Stimulated activated CD8-positive, alpha-beta memory T cell treated with anti-CD3 and anti-CD28 coated beads, Interleukin-7, amount 100 ng/mL, for 24 hours (primary cell): ENCODE data around the gene TFF1.
"Not testable (repeated sequence)": the region's sequence is repeated elsewhere in the genome, so short reads cannot be mapped to it uniquely, and the experiment has no call there.

ENCODE experiments used
- DNase-seq: peaks from one replicate; pipeline ENCODE4 v3.0.0-alpha.2; 2020; ENCODE audit warnings: low read depth

TFF1 gene

GRCh38 chr21:42366292-42367010, at the start of gene TFF1:
Gene TFF1 (minus strand): TSS chr21:42366535. CDS start chr21:42366495, 40 bp downstream.
- no peak for DNase-seq

DNA sequence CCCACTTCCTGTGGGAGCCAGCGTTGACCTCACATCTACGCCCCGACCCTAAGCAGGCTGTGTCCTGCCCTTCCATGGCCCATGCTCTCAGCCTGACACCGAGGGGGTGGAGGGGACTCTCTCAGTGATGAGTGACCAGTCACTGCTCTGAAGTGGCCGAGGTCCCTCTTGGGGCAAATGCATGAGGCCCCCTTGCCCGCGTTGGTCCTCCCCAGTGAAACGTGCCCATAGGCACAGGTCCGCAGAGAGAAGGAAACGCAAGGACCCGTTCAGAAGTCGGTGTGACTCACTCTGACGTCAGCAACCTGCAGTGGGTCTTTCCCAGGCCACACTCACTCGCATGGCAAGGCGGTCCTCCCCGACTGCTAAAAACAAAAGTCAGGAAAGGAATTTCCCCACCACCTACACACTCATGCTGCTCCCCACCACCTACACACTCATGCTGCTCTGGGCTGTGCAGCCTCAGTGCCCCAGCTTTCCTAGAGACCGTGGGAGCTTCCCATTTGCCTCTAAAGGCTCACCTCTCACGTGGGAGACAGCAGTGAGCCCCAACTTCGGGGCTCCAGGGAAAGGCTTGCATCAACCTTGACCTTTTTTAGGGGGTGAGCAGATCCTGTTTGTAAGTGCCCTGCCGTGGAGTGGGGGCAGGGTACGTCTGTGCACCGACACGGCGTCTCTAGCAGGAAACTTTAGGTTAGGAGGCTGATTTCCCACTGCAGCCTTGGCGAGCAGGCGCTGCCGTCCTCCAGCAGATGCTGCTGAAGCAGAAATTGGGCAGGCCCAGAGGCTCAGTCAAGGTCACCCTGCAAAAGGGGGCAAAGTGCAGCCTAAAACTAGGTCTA, 48.8 kb upstream of the TFF1 start:
- DNase-seq = peak; percentile 80

GRCh38 chr21:42414553-42414927, 48.2 kb upstream of the TFF1 start:
- no peak for DNase-seq

GRCh38 chr21:42414066-42414465, 47.7 kb upstream of the TFF1 start:
- no peak for DNase-seq

DNA sequence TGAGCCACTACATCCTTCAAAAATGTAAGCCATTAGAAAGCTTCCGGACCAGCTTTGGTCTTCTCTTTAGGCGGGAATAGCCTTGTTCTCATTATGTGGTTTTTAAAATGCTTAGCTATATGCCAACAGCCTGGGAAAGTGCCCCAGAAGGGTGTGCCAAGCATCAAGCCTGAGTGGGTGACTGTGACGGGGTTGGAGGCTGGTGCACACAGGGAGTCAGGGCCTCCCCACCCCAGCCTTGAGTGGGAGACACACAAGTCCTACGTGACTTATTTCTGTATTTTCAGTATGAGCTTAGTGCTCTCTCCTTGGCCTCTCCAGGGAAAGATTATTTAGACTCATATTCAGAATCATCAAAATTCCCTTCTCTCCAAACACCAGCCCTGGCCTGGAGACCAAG, 47.2 kb upstream of the TFF1 start:
- DNase-seq = no peak

- no peak for DNase-seq
Observed at GRCh38 chr21:42413093-42413492, 46.8 kb upstream of the TFF1 start.

DNA sequence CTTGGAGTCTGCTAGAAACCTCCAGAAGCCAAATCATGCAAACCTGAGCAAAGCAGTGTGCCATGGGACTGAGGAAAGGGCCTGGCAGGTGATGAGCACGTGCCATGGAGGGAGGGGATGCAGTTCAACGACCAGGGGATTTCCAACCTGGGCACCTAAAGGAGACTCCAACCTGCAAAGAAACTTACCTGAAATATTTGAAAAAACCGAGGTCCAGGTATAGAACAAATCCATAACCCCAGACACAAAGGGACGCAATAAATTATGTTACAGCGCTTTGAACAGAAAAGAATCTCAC, 46.2 kb upstream of the TFF1 start:
- no peak for DNase-seq

GRCh38 chr21:42411891-42412635, 45.7 kb upstream of the TFF1 start:
- DNase-seq = no peak

- no peak for DNase-seq
Observed at GRCh38 chr21:42411197-42411869, 45.0 kb upstream of the TFF1 start.

DNA sequence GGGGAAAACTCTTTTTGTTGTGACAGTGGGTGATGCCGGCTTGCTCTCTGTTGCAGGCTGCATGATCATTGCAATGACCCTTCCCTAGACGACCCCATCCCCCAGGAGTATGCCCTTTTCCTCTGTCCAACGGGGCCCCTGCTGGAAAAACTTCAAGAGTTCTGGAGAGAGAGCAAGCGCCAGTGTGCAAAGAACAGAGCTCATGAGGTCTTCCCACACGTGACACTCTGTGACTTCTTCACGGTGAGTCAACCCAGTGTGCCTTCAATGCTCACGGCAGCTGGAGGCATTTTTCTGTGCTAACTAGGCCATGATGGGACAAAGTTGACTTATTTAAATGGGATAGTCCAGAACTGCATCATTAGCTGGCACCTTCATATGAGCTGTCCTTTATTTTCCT, 43.0 kb upstream of the TFF1 start:
- no peak for DNase-seq

- not testable (repeated sequence) for DNase-seq
Observed at GRCh38 chr21:42408718-42409117, 42.4 kb upstream of the TFF1 start.

DNA sequence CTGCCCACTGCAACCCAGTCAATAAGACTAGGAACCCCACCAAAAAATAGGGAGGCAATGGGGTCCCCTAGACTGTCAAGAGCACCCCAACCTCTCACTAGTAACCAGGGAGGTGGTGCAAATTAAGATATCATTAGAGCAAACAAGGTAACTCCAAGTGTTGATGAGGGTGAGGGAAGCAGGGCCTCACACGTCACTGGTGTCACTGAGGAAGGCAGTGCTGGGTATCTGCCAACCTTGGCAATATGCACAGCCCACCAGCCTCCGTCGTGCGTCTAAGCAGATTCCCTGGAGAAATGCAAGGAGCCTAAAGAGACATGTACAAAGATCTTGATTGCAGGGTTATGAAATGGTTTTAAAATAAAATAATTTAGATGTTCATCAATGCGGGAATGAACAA, 41.1 kb upstream of the TFF1 start:
- no peak for DNase-seq

GRCh38 chr21:42406866-42407265, 40.5 kb upstream of the TFF1 start:
- DNase-seq = no peak

GRCh38 chr21:42406201-42406621, 39.9 kb upstream of the TFF1 start:
- DNase-seq = no peak

- no peak for DNase-seq
Observed at GRCh38 chr21:42405064-42406013, 39.0 kb upstream of the TFF1 start.

GRCh38 chr21:42404539-42404938, 38.2 kb upstream of the TFF1 start:
- no peak for DNase-seq

- DNase-seq = no peak
Observed at GRCh38 chr21:42403611-42404231, 37.4 kb upstream of the TFF1 start, which contains the start of gene UBASH3A. Gene UBASH3A (plus strand): TSS chr21:42403902. CDS start chr21:42403946, 44 bp downstream.

DNA sequence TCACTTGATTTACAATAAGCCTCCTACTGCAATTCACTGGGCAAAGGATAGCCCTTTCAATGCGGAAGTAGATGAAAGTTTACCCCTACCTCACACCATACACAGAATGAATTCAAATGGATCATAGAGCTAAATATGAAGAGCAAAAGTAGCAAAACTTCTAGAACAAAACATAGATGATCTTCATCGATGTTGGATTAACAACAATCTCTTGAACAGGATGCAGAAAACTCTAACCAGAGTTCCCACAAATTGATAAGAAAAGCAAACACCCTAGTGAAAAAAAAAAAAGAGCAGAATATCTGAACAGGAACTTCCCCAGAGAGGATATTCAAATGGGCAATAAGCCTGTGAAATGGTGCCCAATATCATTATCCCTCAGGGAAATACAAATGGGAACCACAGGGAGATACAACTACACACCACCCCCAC, 35.5 kb upstream of the TFF1 start:
- no peak for DNase-seq

DNA sequence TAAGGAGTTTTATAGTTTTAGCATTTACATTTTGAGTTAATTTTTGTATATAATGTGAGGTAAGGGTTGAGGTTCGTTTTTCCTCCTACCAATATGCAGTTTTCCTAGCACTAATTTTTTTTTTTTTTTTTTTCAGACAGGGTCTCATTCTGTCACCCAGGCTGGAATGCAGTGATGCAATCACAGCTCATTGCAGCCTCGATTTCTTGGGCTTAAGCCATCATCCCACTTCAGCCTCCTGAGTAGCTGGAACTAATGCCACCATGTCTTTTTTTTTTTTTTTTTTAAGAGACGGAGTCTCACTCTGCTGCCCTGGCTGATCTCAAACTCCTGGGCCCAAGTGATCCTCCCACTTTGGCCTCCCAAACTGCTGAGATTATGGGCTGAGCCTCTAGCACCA, 34.8 kb upstream of the TFF1 start:
- DNase-seq = no peak

DNA sequence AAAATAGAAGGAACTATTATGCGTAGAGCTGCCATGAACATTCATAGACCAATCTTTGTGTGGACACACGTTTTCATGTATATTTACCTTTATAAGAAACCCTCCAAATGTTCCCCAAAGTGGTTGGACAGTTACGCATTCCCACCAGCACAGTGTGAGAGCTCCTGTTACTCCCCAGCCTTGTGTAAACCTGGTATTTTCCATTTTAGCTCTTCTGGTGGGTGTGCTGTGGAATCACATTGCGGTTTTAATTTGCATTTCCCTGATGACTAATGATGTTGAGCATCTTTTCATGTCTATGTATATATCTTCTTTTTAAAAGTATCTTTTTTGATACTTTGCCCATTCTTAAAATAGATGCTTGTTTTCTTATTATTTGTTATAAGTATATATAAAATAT, 34.2 kb upstream of the TFF1 start:
- DNase-seq = no peak
